Activated CD4-positive, alpha-beta T cell treated with anti-CD3 and anti-CD28 coated beads, Interleukin-2, amount 50 U/mL, for 48 hours (primary cell): ENCODE results near the gene AFMID.
"Not testable (repeated sequence)": the region's sequence is repeated elsewhere in the genome, so short reads cannot be mapped to it uniquely, and the experiment has no call there.

Experiments used
- DNase-seq, 2 experiments: peaks; one replicate each; pipeline ENCODE4 v3.0.0-alpha.2; 2020

The AFMID gene

GRCh38 chr17:78239489-78239931, 52.3 kb downstream of the AFMID start:
- DNase-seq: no peak

DNA sequence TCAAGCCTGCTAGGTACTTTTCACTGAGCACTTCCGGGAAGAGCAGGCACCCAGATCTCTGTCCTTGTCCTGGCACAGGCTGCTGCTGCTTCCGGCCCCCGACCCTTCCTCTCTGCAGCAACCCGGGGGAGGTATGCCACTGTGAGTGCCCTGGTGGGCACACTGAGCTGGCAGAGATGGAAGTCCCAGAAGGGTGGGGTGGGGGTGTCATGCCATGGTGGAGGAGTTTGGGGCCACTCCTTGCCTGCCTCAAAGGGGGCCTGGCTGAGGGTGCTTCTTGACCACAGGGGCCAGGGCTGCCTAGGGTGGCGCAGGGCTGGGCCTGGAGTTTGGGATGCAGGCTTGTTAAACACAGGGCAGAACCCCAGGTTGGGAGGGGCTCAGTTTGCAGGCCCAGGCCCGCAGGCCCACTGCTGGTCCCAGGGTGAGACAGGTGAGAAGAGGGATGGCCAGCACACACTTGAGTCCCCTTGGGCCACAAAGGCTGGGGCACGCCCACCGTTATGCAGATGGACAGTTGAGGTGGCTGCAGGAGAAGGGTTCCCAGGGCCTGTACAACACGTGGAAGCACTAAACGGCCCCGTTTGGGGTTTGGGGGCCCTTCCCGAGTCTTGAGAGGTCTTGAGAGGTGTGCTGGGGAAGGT, 53.0 kb downstream of the AFMID start:
- no peak for DNase-seq

DNA sequence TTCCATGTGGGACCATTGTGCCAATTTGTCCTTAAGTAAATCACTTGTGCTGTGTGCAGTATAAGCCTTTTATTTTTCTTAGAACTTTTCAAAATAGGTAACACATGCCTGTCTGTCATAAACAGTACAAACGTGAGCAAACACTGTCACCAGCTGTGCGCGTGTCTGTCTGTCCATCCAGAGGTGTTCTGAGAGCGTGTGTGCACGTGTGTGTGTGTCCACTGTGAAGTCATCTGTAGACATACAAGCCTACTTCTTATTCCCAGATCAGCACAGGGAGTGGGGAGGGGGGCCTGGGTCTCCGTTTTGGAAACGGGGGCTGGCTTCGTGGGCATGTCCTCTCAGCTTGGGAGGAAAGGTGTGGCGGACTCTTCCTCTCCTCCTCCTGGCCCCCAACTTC, 53.7 kb downstream of the AFMID start:
- DNase-seq: no peak

DNA sequence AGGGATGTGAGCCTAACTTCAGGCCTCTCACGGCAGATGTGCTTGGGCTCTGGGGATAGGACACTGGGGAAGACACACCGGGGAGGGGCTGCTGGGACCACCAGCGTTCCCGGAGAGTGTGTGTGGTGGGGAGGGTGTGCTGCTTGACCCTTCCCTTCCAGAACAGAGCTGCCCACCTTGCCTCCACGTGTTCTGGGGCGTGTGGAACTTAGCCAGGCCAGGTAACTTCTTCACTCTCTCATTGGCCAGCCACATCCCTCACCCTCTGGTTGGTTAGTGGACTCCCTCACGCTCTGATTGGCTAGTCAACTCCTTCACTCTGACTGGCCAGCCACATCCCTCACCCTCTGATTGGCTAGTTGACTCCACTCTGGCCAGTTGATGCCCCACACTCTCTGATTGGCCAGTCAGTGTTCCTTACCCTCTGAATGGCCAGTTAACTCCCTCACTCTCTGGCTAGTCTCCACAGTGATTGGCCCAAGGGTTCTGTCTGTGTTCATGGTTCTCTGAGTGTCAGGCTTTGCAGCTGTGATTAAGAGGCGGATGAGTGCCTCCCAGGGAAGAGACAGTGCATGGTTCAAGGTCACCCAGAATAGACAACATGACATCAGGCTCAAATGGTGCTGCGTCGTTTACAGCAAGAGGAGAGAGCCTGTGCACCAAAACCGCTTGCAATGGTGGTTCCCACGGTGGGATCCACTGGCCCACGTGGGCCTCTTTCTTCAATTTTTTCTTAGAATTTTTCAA, 54.3 kb downstream of the AFMID start:
- no peak for DNase-seq

- no peak for DNase-seq
Measured at GRCh38 chr17:78242024-78242742, 55.0 kb downstream of the AFMID start.

DNA sequence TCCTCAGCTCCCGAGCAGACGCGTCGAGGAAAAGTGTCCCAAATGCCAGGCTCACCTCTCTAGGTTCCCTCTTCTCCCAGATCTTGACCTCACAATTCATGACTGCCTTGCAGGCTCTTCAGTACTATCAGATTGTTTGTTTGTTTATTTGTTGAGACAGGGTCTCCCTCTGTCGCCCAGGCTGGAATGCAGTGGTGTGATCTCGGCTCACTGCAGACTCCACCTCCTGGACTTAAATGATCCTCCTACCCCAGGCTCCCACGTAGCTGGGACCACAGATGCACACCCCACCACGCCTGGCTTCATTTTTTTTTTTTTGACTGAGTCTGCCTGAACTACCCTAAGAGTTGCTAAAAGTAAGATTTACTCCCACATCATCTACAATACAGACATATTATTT, 60.1 kb downstream of the AFMID start:
- no peak for DNase-seq

- no peak for DNase-seq
Measured at GRCh38 chr17:78248051-78248914, 61.1 kb downstream of the AFMID start.

DNA sequence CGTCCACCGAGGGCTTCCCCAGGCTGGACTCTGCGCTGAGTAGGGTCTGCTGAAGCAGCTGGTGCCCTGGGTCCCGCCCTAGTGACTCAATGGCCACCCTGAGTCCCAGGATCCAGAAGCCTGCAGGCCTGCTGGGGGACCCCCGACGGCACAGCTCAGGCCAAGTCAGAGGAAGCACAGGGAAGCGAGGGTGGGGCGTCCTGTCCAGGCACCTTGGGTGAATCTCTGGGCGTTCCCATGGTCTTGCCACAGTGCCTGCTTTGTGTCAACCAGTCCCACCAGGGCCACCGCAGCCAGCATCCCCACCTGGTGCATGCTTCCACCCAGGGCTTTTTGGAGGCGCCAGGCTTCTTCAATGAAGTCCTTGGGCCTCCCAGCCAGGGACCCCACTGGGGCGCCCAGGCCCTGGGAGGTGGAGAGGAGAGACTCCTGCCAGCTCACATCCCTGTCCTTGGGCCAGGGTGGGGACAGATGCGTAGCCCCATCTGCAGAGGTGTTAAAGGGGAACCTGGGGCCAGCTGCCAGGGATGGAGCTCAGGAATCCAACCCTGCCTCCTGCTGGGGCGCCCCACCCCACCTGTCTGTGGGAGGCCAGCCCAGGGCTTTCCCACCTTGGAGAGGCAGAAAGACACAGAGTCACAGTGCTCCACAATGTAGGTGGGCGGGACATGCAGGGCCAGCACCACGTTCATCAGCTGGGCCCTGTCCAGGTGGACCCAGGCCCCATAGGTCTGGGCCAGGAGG, 62.1 kb downstream of the AFMID start:
- no peak for DNase-seq

DNA sequence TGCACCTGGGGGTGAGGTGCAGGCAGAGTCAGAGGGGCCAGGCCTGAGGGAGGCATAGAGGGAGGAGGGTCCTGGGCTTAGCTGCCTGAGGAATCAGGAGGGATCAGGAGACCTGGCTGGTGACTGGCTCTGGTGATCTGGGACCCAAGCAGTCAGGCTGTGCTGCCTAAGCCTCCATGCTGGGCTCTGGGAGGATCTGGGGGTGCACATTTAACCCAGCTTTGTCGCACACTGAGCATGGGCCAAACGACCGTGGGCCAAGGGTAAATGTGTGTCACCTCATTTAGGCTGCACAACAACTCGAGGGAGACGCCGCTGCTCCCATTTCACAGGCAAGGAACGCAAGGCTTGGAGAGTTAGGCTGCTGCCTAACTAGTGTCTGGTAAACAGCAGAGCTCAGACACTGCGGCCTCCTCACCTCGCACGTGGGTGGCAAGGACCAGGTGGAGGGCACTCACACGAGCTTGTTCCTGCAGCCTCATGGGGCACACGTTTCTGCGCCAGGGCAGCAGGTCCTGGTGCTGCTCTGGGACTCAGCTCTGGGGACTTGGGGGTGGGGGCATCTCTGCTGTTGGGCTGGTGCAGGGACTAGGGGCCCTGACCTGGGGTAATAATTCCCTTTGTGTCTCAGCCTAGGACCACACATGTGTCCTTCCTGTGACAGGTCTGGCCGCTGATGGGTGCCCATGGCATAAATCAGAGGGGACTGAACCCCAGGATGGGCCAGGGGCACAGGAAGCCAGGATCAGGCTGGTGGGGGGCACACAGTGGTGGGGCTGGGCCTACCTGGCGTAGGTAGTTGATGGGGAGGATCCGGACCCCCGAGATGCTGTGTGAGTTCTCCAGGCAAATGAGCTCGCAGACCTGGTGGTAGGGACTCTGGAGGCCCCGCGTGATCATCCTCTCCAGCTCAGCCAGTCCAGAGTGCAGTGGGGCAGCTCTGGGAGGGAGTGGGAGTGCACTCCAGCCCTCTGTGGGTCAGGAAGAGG, 63.0 kb downstream of the AFMID start:
- no peak for DNase-seq

DNA sequence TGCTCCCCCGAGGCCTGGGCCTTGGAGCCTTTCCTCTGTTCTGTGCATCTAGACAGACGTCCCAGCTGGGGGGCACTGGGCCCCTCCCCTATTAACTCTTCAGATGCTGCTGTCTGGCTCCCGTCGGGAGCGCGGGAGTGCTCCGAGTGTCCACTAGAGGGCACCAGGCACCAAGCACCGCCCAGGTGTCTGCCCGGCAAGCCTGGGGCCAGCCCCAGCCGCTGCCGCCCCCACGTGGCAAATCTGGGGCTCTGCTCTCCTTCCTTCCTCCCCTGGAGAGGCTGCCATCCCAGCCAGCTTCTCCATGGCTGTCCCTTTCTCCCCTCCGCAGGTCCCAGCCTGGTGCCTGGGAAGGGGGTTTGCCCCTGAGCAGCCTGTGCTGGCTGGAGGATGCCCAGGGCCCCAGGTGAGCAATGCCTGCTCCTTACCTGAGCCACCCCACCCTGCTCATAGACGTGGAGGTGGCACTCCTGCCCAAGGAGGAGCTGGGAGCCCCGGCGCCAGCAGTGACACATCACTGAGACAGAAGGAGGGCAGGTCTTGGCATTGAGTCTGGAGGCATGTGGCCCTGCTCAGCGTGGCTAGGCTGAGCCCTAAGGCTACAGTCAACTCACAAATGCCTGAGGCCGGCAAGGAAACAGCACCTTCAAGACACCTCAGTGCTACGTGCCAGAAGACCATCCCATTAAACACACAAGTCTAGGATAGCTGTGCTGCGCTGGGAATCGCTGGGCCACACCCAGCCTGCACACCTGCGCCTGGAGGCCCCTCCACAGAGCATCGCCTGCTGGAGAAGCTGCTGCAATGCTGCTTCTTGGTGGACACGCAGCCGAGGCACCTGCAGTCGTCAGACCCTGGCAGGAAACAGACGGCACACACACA, 64.0 kb downstream of the AFMID start:
- DNase-seq: peak; percentile 90 to 92

DNA sequence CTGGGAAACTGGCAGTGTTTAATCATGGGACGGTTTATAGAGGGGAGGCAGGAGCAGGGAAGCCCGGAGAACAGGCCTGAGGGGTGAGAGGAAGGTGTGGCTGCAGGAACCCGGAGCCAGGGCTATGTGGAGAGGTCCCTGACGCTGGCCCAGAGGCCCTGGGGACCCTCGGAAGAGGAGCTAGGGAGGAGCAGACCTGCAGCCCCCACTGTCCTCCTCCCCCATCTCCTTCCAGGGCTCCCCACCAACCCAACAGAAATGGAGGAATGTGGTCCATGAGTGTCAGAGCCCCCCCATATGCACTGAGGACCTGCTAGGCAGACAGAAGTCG, 64.6 kb downstream of the AFMID start:
- DNase-seq: no peak

DNA sequence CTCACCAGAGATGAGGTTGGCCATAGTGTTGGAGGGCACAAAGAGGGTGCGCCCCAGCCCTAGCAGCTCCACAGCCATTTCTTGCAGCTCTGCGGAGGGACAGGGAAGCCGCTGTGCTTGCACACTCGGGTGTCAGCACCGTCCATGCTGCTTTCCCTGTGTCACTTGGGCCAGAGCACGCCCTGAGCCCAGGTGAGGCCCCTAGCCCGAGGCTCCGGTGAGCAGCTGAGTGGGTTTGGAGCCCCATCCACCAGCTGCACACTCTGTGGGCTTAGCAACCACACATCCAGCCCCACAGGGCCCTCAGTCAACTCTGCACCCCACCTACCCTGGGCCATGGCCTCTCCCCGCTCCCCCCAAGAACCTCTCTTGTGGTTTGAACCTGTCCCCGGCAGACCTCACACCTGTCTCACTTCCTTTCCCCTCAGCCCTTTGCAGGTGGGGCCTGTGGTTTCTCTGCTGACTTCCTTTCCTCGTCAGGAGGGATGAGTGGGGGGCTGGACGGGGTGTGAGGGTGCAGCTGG, 65.0 kb downstream of the AFMID start:
- peak in 1 of 2 experiments; percentile 10 for DNase-seq

DNA sequence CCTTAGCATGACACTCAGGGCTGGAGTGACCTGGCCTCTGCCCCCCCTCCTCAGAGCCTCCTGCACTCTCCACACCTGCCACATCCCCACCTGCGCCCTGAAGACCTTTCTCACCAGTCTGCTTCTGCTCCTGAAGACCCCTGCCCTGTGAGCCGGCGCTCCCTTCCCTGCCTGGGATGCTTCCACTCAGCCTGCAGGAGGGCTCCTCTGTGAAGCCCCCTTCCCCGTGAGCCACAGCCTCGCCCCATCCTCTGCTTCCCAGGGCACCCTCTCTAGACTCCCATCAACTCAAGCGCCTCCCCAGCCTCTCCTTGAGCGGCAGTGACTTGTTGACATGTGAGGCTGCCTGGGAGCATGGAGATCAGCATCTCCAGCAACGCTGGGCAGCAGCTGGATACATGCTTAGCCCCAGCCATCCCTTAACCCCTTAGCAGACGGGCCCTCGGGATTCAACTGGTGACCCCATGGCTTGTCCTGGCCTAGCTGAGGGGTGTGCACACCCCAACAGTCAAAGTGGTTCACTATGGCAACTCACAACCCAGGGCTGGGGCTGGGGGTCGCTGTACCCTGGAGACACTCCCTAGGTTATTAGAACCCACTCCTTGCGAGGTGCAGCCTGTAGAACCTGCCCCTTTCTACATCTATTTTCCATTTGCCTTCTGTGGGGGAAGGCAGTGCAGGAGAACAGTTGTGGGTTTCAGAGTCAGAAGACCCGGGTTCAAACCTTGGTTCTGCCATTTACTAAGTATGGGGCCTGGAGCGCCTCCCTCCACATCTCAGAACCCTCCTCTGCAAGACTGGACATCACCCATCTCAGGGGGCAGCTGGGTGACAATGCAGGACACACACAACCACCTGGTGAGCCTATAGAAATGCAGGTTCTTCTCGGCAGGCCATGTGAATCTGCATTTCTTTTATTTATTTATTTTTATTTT, 65.8 kb downstream of the AFMID start:
- DNase-seq: no peak

GRCh38 chr17:78253636-78253945, 66.4 kb downstream of the AFMID start:
- DNase-seq: not testable (repeated sequence)

DNA sequence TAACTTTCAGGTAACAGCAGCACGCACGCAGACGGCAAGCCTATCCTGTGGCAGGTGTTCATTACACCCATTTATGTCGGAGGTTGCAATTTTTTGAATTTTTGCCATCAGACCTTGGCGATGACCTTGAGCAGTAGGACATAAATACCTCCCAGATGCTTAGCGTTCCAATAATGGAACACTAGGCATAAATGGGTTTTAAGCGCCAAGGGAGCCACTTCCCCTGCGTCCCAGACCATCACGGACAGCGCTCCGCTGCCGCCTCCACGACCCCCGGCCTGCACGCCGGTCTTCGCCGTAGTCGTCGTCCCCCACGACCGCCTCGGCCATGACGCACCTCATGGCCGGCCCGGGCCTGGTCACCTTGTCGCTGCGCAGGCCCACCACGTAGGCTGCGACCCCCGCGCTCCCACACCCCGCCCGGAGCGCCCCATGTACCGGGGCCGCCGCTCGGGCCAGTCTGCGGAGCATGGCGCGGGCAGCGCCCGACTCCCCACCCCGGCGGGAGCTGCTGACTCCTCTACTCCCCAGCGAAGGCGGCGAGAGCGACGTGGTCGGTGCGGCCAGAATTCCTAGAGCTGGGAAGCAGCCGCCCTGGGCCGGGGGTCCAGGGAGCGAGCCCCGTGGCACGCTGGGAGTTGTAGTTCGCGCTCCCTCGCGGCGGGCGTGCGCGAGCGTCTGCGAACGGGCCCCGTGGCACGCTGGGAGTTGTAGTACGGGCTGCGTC, 66.9 kb downstream of the AFMID start:
- DNase-seq: peak; percentile 81 to 87

DNA sequence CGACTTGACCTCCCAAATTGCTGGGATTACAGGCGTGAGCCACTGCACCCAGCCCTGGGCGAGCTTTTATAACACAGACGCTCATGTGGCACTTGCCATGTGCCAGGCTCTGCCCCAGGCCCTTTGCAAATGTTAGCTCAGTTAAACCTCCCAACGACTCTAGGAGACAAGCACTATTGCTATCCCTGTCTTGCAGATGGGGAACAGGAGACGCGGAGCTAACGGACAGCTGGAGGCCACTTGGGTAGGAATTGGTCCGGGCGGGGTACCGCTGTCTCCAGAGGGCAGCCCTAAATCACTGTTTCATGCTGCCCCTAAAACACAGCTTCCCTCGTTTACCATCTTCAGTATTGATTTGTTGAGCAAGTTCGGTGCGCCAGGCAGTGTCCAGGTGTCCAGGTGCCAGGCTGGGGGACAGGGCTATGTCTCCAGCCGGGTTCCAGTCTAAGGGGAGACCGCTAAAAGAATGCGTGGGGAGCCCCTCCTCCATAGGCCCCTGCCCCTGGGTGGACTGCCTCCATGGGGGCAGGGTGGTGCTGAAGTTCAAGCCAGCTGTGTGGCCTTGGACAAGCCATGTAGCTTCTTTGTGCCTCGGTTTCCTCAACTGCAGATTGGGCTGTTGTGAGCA, 68.0 kb downstream of the AFMID start:
- no peak for DNase-seq

- DNase-seq: no peak
Measured at GRCh38 chr17:78255953-78256706, 69.0 kb downstream of the AFMID start.
